ENCODE data around the gene ODF2. TPM values are rescaled to one million over a fixed set of nuclear protein-coding genes. Genes with fewer than 3 reads are reported as not detected.

Gene ODF2
- total RNA-seq, 4 donors from 2014 or later: 13.2 to 62.3 (median 19.8) TPM

- in situ Hi-C loops (cut with MboI; ENCODE audit: low pct_ligation_motif_present in 1 of 4, low pct_unique_long_range_greater_than_20kb in 1 of 4, low sequenced_read_pairs in 3 of 4) (no loop called here), intact Hi-C loops (cut with DNase I; ENCODE audit: low total_unique reads) (loop anchor here (5.0 kb wide), 1 partner anchor 1349 kb away; no protein-coding TSS in a partner anchor)
- 55 to 90% methylated on average over 1 to 13 of the region's 13 CpGs for WGBS, 2 donors (ENCODE audit: low coverage in 1 of 2)
- peaks cover 0 to 65% (median 27%) of the 10 kb centered on the region in 4 donors for H3K36me3 ChIP-seq
- H3K27me3 ChIP-seq: no peaks in the 10 kb centered on the region
- peaks cover 0 to 5% (median 0%) of the 10 kb centered on the region in 4 donors for H3K4me1 ChIP-seq
- DNase-seq: no peak
- TF ChIP-seq POLR2A (IDR thresholded peaks at IDR 0.05) (no peak), POLR2AphosphoS5 (IDR thresholded peaks at IDR 0.05) (no peak), EP300 (IDR thresholded peaks at IDR 0.05; ENCODE audit: low read depth) (no peak)
- TF ChIP-seq, protein P1, sequence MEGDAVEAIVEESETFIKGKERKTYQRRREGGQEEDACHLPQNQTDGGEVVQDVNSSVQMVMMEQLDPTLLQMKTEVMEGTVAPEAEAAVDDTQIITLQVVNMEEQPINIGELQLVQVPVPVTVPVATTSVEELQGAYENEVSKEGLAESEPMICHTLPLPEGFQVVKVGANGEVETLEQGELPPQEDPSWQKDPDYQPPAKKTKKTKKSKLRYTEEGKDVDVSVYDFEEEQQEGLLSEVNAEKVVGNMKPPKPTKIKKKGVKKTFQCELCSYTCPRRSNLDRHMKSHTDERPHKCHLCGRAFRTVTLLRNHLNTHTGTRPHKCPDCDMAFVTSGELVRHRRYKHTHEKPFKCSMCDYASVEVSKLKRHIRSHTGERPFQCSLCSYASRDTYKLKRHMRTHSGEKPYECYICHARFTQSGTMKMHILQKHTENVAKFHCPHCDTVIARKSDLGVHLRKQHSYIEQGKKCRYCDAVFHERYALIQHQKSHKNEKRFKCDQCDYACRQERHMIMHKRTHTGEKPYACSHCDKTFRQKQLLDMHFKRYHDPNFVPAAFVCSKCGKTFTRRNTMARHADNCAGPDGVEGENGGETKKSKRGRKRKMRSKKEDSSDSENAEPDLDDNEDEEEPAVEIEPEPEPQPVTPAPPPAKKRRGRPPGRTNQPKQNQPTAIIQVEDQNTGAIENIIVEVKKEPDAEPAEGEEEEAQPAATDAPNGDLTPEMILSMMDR (IDR thresholded peaks at IDR 0.05): no peak
- no peak overlapping the region for H3K4me3 ChIP-seq
- H3K27ac ChIP-seq: peak overlapping the region in 1 of 4 donors; percentile 12
- H3K9me3 ChIP-seq: no peaks in the 10 kb centered on the region
Measured at GRCh38 chr9:128523199-128523925, 67.6 kb downstream of the ODF2 start.

GRCh38 chr9:128526720-128527119, 70.9 kb downstream of the ODF2 start:
- Histone ChIP-seq H3K27ac (no peak overlapping the region), H3K4me3 (no peak overlapping the region), H3K36me3 (peaks cover 0 to 68% (median 32%) of the 10 kb centered on the region in 4 donors), H3K27me3 (no peaks in the 10 kb centered on the region), H3K4me1 (peaks cover 0 to 5% (median 0%) of the 10 kb centered on the region in 4 donors), H3K9me3 (no peaks in the 10 kb centered on the region)
- intact Hi-C loops (cut with DNase I; ENCODE audit: low total_unique reads): no loop called here
- WGBS, 2 donors (ENCODE audit: low coverage in 1 of 2): 91% methylated on average over 2 of the region's 2 CpGs; no CpG with 5 or more reads in 1 of the 2 donors
- TF ChIP-seq, protein P1 (IDR thresholded peaks at IDR 0.05): no peak
- TF ChIP-seq POLR2AphosphoS5 (IDR thresholded peaks at IDR 0.05) (no peak), EP300 (IDR thresholded peaks at IDR 0.05; ENCODE audit: low read depth) (no peak), POLR2A (IDR thresholded peaks at IDR 0.05) (no peak)
- no peak for DNase-seq
- in situ Hi-C loops (cut with MboI; ENCODE audit: low pct_ligation_motif_present in 1 of 4, low pct_unique_long_range_greater_than_20kb in 1 of 4, low sequenced_read_pairs in 3 of 4): no loop called here

DNA sequence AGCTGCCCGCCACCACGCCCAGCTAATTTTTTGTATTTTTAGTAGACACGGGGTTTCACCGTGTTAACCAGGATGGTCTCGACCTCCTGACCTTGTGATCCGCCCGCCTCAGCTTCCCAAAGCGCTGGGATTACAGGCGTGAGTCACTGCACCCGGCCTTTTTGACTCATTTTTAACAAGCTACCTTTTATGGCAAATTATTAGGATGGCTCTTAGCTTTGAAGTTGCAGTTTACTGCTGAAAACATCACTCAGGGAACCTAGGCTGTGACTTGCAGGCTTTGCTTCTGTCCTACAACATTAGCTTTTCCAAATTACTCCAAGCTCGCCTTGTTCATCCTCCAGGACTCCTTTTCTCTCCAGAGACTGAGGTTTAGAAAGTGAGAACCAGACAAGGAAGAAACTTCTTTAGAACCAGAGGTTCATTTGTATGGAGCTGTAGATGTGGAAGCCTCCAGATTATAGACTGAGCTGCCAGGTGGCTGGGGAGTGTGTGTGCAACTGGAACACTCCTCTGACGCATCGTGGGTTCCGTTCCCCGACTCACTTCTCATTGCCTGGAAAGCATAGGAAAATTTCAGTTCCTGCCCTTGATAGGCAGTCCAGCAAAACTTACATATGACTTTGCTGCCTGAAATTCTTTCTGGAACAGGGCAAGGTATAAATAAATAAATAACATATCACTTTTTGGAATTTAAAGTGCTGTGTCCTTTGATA, 72.8 kb downstream of the ODF2 start:
- Histone ChIP-seq H3K9me3 (no peaks in the 10 kb centered on the region), H3K4me1 (peaks cover 0 to 2% (median 0%) of the 10 kb centered on the region in 4 donors), H3K4me3 (no peak overlapping the region), H3K36me3 (peaks cover 0 to 73% (median 23%) of the 10 kb centered on the region in 4 donors), H3K27ac (no peak overlapping the region), H3K27me3 (no peaks in the 10 kb centered on the region)
- 90 to 100% methylated on average over 1 to 15 of the region's 15 CpGs for WGBS, 2 donors (ENCODE audit: low coverage in 1 of 2)
- intact Hi-C loops (cut with DNase I; ENCODE audit: low total_unique reads) (no loop called here), in situ Hi-C loops (cut with MboI; ENCODE audit: low pct_ligation_motif_present in 1 of 4, low pct_unique_long_range_greater_than_20kb in 1 of 4, low sequenced_read_pairs in 3 of 4) (no loop called here)
- TF ChIP-seq POLR2A (IDR thresholded peaks at IDR 0.05) (no peak), EP300 (IDR thresholded peaks at IDR 0.05; ENCODE audit: low read depth) (no peak), POLR2AphosphoS5 (IDR thresholded peaks at IDR 0.05) (no peak)
- TF ChIP-seq, protein P1 (IDR thresholded peaks at IDR 0.05): no peak
- no peak for DNase-seq

GRCh38 chr9:128529191-128529590, 73.4 kb downstream of the ODF2 start:
- Histone ChIP-seq H3K4me1 (no peaks in the 10 kb centered on the region), H3K36me3 (peaks cover 0 to 72% (median 23%) of the 10 kb centered on the region in 4 donors), H3K4me3 (no peak overlapping the region), H3K27me3 (no peaks in the 10 kb centered on the region), H3K9me3 (no peaks in the 10 kb centered on the region), H3K27ac (no peak overlapping the region)
- in situ Hi-C loops (cut with MboI; ENCODE audit: low pct_ligation_motif_present in 1 of 4, low pct_unique_long_range_greater_than_20kb in 1 of 4, low sequenced_read_pairs in 3 of 4) (no loop called here), intact Hi-C loops (cut with DNase I; ENCODE audit: low total_unique reads) (no loop called here)
- no peak for DNase-seq
- TF ChIP-seq, protein P1 (IDR thresholded peaks at IDR 0.05): no peak
- no peak for TF ChIP-seq POLR2AphosphoS5 (IDR thresholded peaks at IDR 0.05)
- no peak for TF ChIP-seq POLR2A (IDR thresholded peaks at IDR 0.05)
- TF ChIP-seq EP300 (IDR thresholded peaks at IDR 0.05; ENCODE audit: low read depth): no peak
- WGBS, 2 donors (ENCODE audit: low coverage in 1 of 2): 71 to 75% methylated on average over 4 of the region's 4 CpGs
